Measurements from ENCODE around the gene CEACAM6.

Gene CEACAM6

GRCh38 chr19:41726493-41726892 lies 28.8 kb upstream of the CEACAM6 start:
- Histone ChIP-seq H3K9me3 (ENCODE audit: low read length) (no peaks in the 10 kb centered on the region), H3K9ac (ENCODE audit: low read length) (no peak overlapping the region), H3K36me3 (ENCODE audit: insufficient read depth, low read length) (no peaks in the 10 kb centered on the region), H3K27me3 (ENCODE audit: control insufficient read depth in 1 of 2, insufficient read depth in 2 of 2, low read length in 2 of 2) (no peaks in the 10 kb centered on the region), H3K4me3 (ENCODE audit: low read depth in 1 of 2, low read length in 2 of 2) (no peak overlapping the region), H3K4me1 (ENCODE audit: insufficient read depth, low read length) (no peaks in the 10 kb centered on the region), H3K27ac (ENCODE audit: low read depth, low read length) (no peak overlapping the region)

- H3K4me1 ChIP-seq (ENCODE audit: insufficient read depth, low read length), result no peaks in the 10 kb centered on the region
- H3K9ac ChIP-seq (ENCODE audit: low read length), result no peak overlapping the region
- H3K27ac ChIP-seq (ENCODE audit: low read depth, low read length), result no peak overlapping the region
- no peaks in the 10 kb centered on the region for H3K27me3 ChIP-seq (ENCODE audit: control insufficient read depth in 1 of 2, insufficient read depth in 2 of 2, low read length in 2 of 2)
- H3K36me3 ChIP-seq (ENCODE audit: insufficient read depth, low read length), result no peaks in the 10 kb centered on the region
- H3K9me3 ChIP-seq (ENCODE audit: low read length), result no peaks in the 10 kb centered on the region
- no peak overlapping the region for H3K4me3 ChIP-seq (ENCODE audit: low read depth in 1 of 2, low read length in 2 of 2)
These were observed 21.2 kb upstream of the CEACAM6 start for GRCh38 chr19:41734156-41734555.

- no peaks in the 10 kb centered on the region for H3K27me3 ChIP-seq (ENCODE audit: control insufficient read depth in 1 of 2, insufficient read depth in 2 of 2, low read length in 2 of 2)
- H3K9ac ChIP-seq (ENCODE audit: low read length), result no peak overlapping the region
- no peaks in the 10 kb centered on the region for H3K9me3 ChIP-seq (ENCODE audit: low read length)
- H3K4me1 ChIP-seq (ENCODE audit: insufficient read depth, low read length), result no peaks in the 10 kb centered on the region
- no peak overlapping the region for H3K4me3 ChIP-seq (ENCODE audit: low read depth in 1 of 2, low read length in 2 of 2)
- no peaks in the 10 kb centered on the region for H3K36me3 ChIP-seq (ENCODE audit: insufficient read depth, low read length)
- no peak overlapping the region for H3K27ac ChIP-seq (ENCODE audit: low read depth, low read length)
These were observed 20.7 kb upstream of the CEACAM6 start for GRCh38 chr19:41734585-41734984.

GRCh38 chr19:41735071-41735600 lies 20.2 kb upstream of the CEACAM6 start:
- Histone ChIP-seq H3K27ac (ENCODE audit: low read depth, low read length) (no peak overlapping the region), H3K27me3 (ENCODE audit: control insufficient read depth in 1 of 2, insufficient read depth in 2 of 2, low read length in 2 of 2) (no peaks in the 10 kb centered on the region), H3K9ac (ENCODE audit: low read length) (no peak overlapping the region), H3K9me3 (ENCODE audit: low read length) (no peaks in the 10 kb centered on the region), H3K4me3 (ENCODE audit: low read depth in 1 of 2, low read length in 2 of 2) (no peak overlapping the region), H3K36me3 (ENCODE audit: insufficient read depth, low read length) (no peaks in the 10 kb centered on the region), H3K4me1 (ENCODE audit: insufficient read depth, low read length) (no peaks in the 10 kb centered on the region)

- Histone ChIP-seq H3K9me3 (ENCODE audit: low read length) (no peaks in the 10 kb centered on the region), H3K27me3 (ENCODE audit: control insufficient read depth in 1 of 2, insufficient read depth in 2 of 2, low read length in 2 of 2) (no peaks in the 10 kb centered on the region), H3K36me3 (ENCODE audit: insufficient read depth, low read length) (no peaks in the 10 kb centered on the region), H3K9ac (ENCODE audit: low read length) (no peak overlapping the region), H3K27ac (ENCODE audit: low read depth, low read length) (no peak overlapping the region), H3K4me1 (ENCODE audit: insufficient read depth, low read length) (no peaks in the 10 kb centered on the region), H3K4me3 (ENCODE audit: low read depth in 1 of 2, low read length in 2 of 2) (no peak overlapping the region)
These were observed 16.0 kb upstream of the CEACAM6 start for GRCh38 chr19:41739361-41739760.

- no peak overlapping the region for H3K9ac ChIP-seq (ENCODE audit: low read length)
- no peaks in the 10 kb centered on the region for H3K4me1 ChIP-seq (ENCODE audit: insufficient read depth, low read length)
- no peak overlapping the region for H3K4me3 ChIP-seq (ENCODE audit: low read depth in 1 of 2, low read length in 2 of 2)
- no peaks in the 10 kb centered on the region for H3K36me3 ChIP-seq (ENCODE audit: insufficient read depth, low read length)
- no peaks in the 10 kb centered on the region for H3K27me3 ChIP-seq (ENCODE audit: control insufficient read depth in 1 of 2, insufficient read depth in 2 of 2, low read length in 2 of 2)
- no peak overlapping the region for H3K27ac ChIP-seq (ENCODE audit: low read depth, low read length)
- H3K9me3 ChIP-seq (ENCODE audit: low read length), result no peaks in the 10 kb centered on the region
These were observed 14.7 kb upstream of the CEACAM6 start for GRCh38 chr19:41740415-41741243.

GRCh38 chr19:41741244-41741554 lies 14.1 kb upstream of the CEACAM6 start:
- Histone ChIP-seq H3K4me3 (ENCODE audit: low read depth in 1 of 2, low read length in 2 of 2) (no peak overlapping the region), H3K9me3 (ENCODE audit: low read length) (no peaks in the 10 kb centered on the region), H3K4me1 (ENCODE audit: insufficient read depth, low read length) (no peaks in the 10 kb centered on the region), H3K27me3 (ENCODE audit: control insufficient read depth in 1 of 2, insufficient read depth in 2 of 2, low read length in 2 of 2) (no peaks in the 10 kb centered on the region), H3K36me3 (ENCODE audit: insufficient read depth, low read length) (no peaks in the 10 kb centered on the region), H3K9ac (ENCODE audit: low read length) (no peak overlapping the region), H3K27ac (ENCODE audit: low read depth, low read length) (no peak overlapping the region)

- H3K36me3 ChIP-seq (ENCODE audit: insufficient read depth, low read length), result no peaks in the 10 kb centered on the region
- no peaks in the 10 kb centered on the region for H3K27me3 ChIP-seq (ENCODE audit: control insufficient read depth in 1 of 2, insufficient read depth in 2 of 2, low read length in 2 of 2)
- no peak overlapping the region for H3K9ac ChIP-seq (ENCODE audit: low read length)
- H3K4me1 ChIP-seq (ENCODE audit: insufficient read depth, low read length), result no peaks in the 10 kb centered on the region
- no peak overlapping the region for H3K4me3 ChIP-seq (ENCODE audit: low read depth in 1 of 2, low read length in 2 of 2)
- H3K9me3 ChIP-seq (ENCODE audit: low read length), result no peaks in the 10 kb centered on the region
- H3K27ac ChIP-seq (ENCODE audit: low read depth, low read length), result no peak overlapping the region
These were observed 10.5 kb upstream of the CEACAM6 start for GRCh38 chr19:41744850-41745249.

- no peak overlapping the region for H3K27ac ChIP-seq (ENCODE audit: low read depth, low read length)
- no peaks in the 10 kb centered on the region for H3K36me3 ChIP-seq (ENCODE audit: insufficient read depth, low read length)
- H3K4me1 ChIP-seq (ENCODE audit: insufficient read depth, low read length), result no peaks in the 10 kb centered on the region
- H3K27me3 ChIP-seq (ENCODE audit: control insufficient read depth in 1 of 2, insufficient read depth in 2 of 2, low read length in 2 of 2), result no peaks in the 10 kb centered on the region
- H3K9ac ChIP-seq (ENCODE audit: low read length), result no peak overlapping the region
- no peak overlapping the region for H3K4me3 ChIP-seq (ENCODE audit: low read depth in 1 of 2, low read length in 2 of 2)
- H3K9me3 ChIP-seq (ENCODE audit: low read length), result no peaks in the 10 kb centered on the region
These were observed 9.6 kb upstream of the CEACAM6 start for GRCh38 chr19:41745756-41746155.

- Histone ChIP-seq H3K9me3 (ENCODE audit: low read length) (no peaks in the 10 kb centered on the region), H3K9ac (ENCODE audit: low read length) (no peak overlapping the region), H3K27me3 (ENCODE audit: control insufficient read depth in 1 of 2, insufficient read depth in 2 of 2, low read length in 2 of 2) (no peaks in the 10 kb centered on the region), H3K4me3 (ENCODE audit: low read depth in 1 of 2, low read length in 2 of 2) (no peak overlapping the region), H3K36me3 (ENCODE audit: insufficient read depth, low read length) (no peaks in the 10 kb centered on the region), H3K27ac (ENCODE audit: low read depth, low read length) (no peak overlapping the region), H3K4me1 (ENCODE audit: insufficient read depth, low read length) (no peaks in the 10 kb centered on the region)
These were observed 8.6 kb upstream of the CEACAM6 start for GRCh38 chr19:41746593-41747227.

GRCh38 chr19:41748012-41748411 lies 7.3 kb upstream of the CEACAM6 start:
- H3K9me3 ChIP-seq (ENCODE audit: low read length), result no peaks in the 10 kb centered on the region
- H3K4me3 ChIP-seq (ENCODE audit: low read depth in 1 of 2, low read length in 2 of 2), result no peak overlapping the region
- H3K27ac ChIP-seq (ENCODE audit: low read depth, low read length), result no peak overlapping the region
- peaks cover 12% of the 10 kb centered on the region for H3K4me1 ChIP-seq (ENCODE audit: insufficient read depth, low read length)
- no peak overlapping the region for H3K9ac ChIP-seq (ENCODE audit: low read length)
- no peaks in the 10 kb centered on the region for H3K36me3 ChIP-seq (ENCODE audit: insufficient read depth, low read length)
- H3K27me3 ChIP-seq (ENCODE audit: control insufficient read depth in 1 of 2, insufficient read depth in 2 of 2, low read length in 2 of 2), result no peaks in the 10 kb centered on the region

Data from muscle layer of colon (tissue), 2 donors.